Measurements from ENCODE around the gene AIMP1.
"Not testable (repeated sequence)": the region's sequence is repeated elsewhere in the genome, so short reads cannot be mapped to it uniquely, and the experiment has no call there.

The AIMP1 gene

GRCh38 chr4:106314960-106315359 lies 1.4 kb upstream of the AIMP1 start:
- DNase-seq = no peak

GRCh38 chr4:106315476-106315967 lies 828 bp upstream of the AIMP1 start:
- peak; percentile 52 for DNase-seq

- DNase-seq = no peak
Measured at GRCh38 chr4:106316773-106317409, 541 bp downstream of the AIMP1 start.

GRCh38 chr4:106317815-106318214 lies 1.5 kb downstream of the AIMP1 start:
- DNase-seq = no peak

- DNase-seq = no peak
Measured at GRCh38 chr4:106318511-106318910, 2.2 kb downstream of the AIMP1 start.

- DNase-seq = no peak
Measured at GRCh38 chr4:106320235-106320634, 3.9 kb downstream of the AIMP1 start.

- DNase-seq = not testable (repeated sequence)
Measured at GRCh38 chr4:106321168-106321567, 4.8 kb downstream of the AIMP1 start.

GRCh38 chr4:106321814-106322213 lies 5.5 kb downstream of the AIMP1 start:
- not testable (repeated sequence) for DNase-seq

- DNase-seq = no peak
Measured at GRCh38 chr4:106323119-106323518, 6.8 kb downstream of the AIMP1 start.

- DNase-seq = no peak
Measured at GRCh38 chr4:106325800-106326199, 9.4 kb downstream of the AIMP1 start.

GRCh38 chr4:106329041-106329618 lies 12.8 kb downstream of the AIMP1 start:
- DNase-seq = peak; percentile 51

GRCh38 chr4:106333186-106333585 lies 16.8 kb downstream of the AIMP1 start:
- DNase-seq = no peak

GRCh38 chr4:106334741-106335470 lies 18.6 kb downstream of the AIMP1 start:
- DNase-seq = peak; percentile 65

GRCh38 chr4:106336618-106337017 lies 20.3 kb downstream of the AIMP1 start:
- DNase-seq = no peak

GRCh38 chr4:106337916-106338315 lies 21.6 kb downstream of the AIMP1 start:
- DNase-seq = no peak

- no peak for DNase-seq
Measured at GRCh38 chr4:106338671-106339070, 22.3 kb downstream of the AIMP1 start.

- DNase-seq = no peak
Measured at GRCh38 chr4:106339431-106339830, 23.1 kb downstream of the AIMP1 start.

- no peak for DNase-seq
Measured at GRCh38 chr4:106340774-106341173, 24.4 kb downstream of the AIMP1 start.

GRCh38 chr4:106343865-106344646 lies 27.7 kb downstream of the AIMP1 start:
- no peak for DNase-seq

- DNase-seq = peak; percentile 40
Measured at GRCh38 chr4:106344647-106344970, 28.3 kb downstream of the AIMP1 start.

- no peak for DNase-seq
Measured at GRCh38 chr4:106347167-106347566, 30.8 kb downstream of the AIMP1 start.

- DNase-seq = no peak
Measured at GRCh38 chr4:106351016-106351415, 34.7 kb downstream of the AIMP1 start.

- no peak for DNase-seq
Measured at GRCh38 chr4:106353786-106354185, 37.4 kb downstream of the AIMP1 start.
